C1 segment of cervical spinal cord (tissue), 14 donors: ENCODE results near the gene ARSI.
A peak's percentile ranks its signal among the peaks of the same experiment; 100 is the strongest.

ENCODE experiments used
- DNase-seq, 14 donors: peaks; one replicate each; lab custom pipeline; 2025; lab: John Stamatoyannopoulos, UW

The ARSI gene

GRCh38 chr5:150294551-150295071 is 8.1 kb downstream of the ARSI start:
- DNase-seq, result no peak

GRCh38 chr5:150293091-150293941 is 9.4 kb downstream of the ARSI start:
- DNase-seq, result no peak

- no peak for DNase-seq
Measured at GRCh38 chr5:150291388-150292385, 11.0 kb downstream of the ARSI start.

GRCh38 chr5:150289551-150290390 is 12.9 kb downstream of the ARSI start, which contains the start of gene CAMK2A:
CAMK2A (minus strand) TSS chr5:150289773; CDS start chr5:150289625, 148 bp downstream.
- DNase-seq, result peak in 2 of 14 donors; percentile 15 to 77

GRCh38 chr5:150288791-150289190 is 13.9 kb downstream of the ARSI start:
- no peak for DNase-seq

GRCh38 chr5:150288361-150288760 is 14.3 kb downstream of the ARSI start:
- no peak for DNase-seq

GRCh38 chr5:150286820-150287219 is 15.9 kb downstream of the ARSI start:
- DNase-seq, result no peak

- no peak for DNase-seq
Measured at GRCh38 chr5:150285114-150285513, 17.6 kb downstream of the ARSI start.

- DNase-seq, result no peak
Measured at GRCh38 chr5:150284311-150284710, 18.4 kb downstream of the ARSI start.

GRCh38 chr5:150283904-150284303 is 18.8 kb downstream of the ARSI start:
- DNase-seq, result no peak

GRCh38 chr5:150281987-150282386 is 20.7 kb downstream of the ARSI start:
- no peak for DNase-seq

GRCh38 chr5:150279330-150280020 is 23.2 kb downstream of the ARSI start:
- DNase-seq, result no peak

- no peak for DNase-seq
Measured at GRCh38 chr5:150278916-150279315, 23.8 kb downstream of the ARSI start.

- peak in 3 of 14 donors; percentile 11 to 21 (median 20) for DNase-seq
Measured at GRCh38 chr5:150278046-150278730, 24.5 kb downstream of the ARSI start.

GRCh38 chr5:150277043-150277442 is 25.7 kb downstream of the ARSI start:
- DNase-seq, result no peak

- DNase-seq, result no peak
Measured at GRCh38 chr5:150274811-150275210, 27.9 kb downstream of the ARSI start.

GRCh38 chr5:150272531-150272930 is 30.2 kb downstream of the ARSI start:
- peak in 3 of 14 donors; percentile 10 to 24 (median 16) for DNase-seq

GRCh38 chr5:150271923-150272322 is 30.8 kb downstream of the ARSI start:
- DNase-seq, result no peak

GRCh38 chr5:150271296-150271692 is 31.4 kb downstream of the ARSI start:
- DNase-seq, result no peak
